GM12891 (cell line): ENCODE results near the gene UNC13C.

Source experiments
- POLR2A ChIP-seq: IDR thresholded peaks from 2 replicates; pipeline ENCODE4 v1.6.1; 2011; ENCODE audit warnings: low read depth, low read length, control low read depth
- TAF1 ChIP-seq: IDR thresholded peaks from 2 replicates; pipeline ENCODE4 v1.6.1; 2011; ENCODE audit warnings: low read depth, low read length, control low read depth

DNA sequence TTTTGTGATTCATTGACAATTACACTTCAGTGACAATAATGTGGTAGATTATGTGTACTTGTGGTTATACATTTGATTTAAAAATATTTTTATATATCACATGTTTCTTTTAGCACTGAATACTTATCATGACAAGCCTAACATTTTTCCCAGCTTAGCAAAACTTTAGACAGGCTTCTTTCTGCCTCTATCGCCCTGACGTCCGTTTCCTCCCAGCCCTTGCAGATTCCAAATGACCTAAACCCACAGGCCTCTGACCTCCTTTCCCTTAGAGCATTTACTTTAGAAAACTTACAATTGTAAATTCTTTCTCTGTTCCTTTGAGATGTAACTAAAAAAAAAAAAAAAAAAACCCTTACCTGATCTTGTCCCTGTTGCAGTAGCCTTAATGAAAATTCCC is 326.1 kb downstream of the UNC13C start:
- TF ChIP-seq TAF1 = no peak
- no peak for TF ChIP-seq POLR2A
